Measurements from ENCODE around the gene HTD2. TPM values are rescaled to one million over a fixed set of nuclear protein-coding genes. Genes with fewer than 3 reads are reported as not detected.
"Not testable (repeated sequence)": the region's sequence is repeated elsewhere in the genome, so short reads cannot be mapped to it uniquely, and the experiment has no call there.

The HTD2 gene
- 10 to 100 TPM; 12.3 to 16.4 (median 15.1) TPM for polyA plus RNA-seq (ENCODE audit: insufficient read length in 4 of 4)

DNA sequence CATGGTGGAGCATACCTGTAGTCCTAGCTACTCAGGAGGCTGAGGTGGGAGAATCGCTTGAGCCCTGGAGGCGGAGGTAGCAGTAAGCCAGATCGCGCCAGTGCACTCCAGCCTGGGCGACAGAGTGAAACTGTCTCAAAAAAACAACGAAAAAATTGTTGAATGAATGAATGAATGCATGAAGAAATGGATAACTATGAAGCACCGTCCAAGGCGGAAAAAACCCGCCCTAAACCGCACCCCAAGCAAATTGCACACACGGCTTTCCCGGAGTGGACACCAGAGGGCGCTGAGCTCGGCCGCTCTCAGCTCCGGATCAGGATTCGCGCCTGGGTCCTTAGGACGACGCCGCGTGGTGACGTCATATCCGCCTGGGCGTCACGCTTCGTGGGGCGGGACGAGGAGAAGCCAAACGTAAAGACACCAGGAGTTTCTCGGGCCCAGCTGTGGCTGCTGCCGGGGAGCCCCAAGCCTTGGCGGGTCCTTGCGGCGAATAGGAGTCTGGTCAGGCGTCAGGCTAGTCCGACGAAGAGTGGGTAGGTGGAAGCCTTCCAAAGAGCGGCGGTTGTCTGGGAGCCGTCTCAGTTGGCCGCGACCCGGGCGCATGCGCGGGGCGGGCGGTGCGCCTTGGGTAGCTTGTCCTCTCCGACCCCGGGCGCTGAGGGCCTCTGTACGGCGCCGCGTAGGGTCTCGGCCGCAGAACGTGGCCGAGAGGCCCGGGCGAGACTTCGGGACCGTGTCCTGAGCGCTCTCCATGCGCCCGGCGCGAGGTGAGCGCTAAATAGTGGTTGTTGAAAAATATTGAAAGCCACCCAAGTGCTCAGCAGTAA lies at the start of gene HTD2, which contains the start of gene RPP14:
Gene HTD2 (plus strand): TSS at position 639 of the 830 bp plus-strand sequence. CDS start 11,094 bp downstream, outside the sequence.
Gene RPP14 (plus strand): TSS at position 364 of the 830 bp plus-strand sequence. CDS start 4,085 bp downstream, outside the sequence.
- DNase-seq (ENCODE audit: low read depth in 4 of 4, low spot score in 3 of 4): peak; percentile 95 to 100 (median 98)

DNA sequence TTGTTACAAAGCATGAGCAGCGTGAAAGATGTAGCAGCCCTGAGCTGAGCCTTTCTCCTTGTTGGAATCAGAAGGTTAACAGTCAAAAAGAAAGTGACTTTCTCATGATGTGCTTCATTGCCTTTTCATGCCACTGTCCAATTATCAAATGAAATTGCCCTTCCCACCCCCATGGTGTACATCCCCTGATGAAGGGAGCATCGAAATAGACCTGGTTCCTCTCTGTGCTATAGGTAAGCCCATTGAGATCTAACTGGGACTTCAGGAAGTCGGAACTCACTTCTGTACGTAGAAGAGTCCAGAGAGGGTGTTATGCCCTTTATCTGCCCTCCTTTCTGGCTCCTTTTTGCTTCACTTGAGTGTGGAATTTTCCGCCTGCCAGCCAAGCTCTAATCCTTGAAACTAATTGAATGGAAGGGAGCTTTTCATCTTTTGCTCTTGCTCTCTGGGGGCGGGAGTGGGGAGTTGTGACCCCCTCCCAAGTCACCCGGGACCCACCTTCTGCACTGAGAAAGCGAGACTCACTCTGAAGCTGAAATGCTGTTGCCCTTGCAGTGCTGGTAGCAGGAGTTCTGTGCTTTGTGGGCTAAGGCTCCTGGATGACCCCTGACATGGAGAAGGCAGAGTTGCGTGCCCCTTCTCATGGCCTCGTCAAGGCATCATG lies 47.8 kb upstream of the HTD2 start:
- no peak for DNase-seq (ENCODE audit: low read depth in 4 of 4, low spot score in 3 of 4)

DNA sequence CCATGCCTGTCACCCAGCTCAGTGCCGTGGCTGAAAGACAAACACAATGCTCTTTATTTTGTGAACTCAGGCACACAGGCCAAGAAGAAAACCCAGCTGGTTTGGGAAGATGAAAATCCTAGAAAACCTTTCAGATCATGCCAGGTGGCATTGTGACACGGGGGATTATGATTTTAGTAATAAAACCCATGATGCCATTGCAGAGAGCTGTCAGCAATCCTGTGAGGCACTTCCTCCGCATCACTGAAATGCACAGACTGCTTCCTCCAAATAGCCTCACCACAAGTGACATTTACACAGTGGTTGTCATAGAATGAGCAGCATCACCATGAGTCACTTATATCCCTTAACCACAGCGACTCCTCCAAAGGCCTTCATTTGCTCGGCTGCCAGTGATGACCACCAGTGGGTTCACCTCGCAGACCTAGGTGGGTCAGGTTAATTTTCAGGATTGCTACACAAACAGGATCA lies 46.0 kb upstream of the HTD2 start:
- no peak for DNase-seq (ENCODE audit: low read depth in 4 of 4, low spot score in 3 of 4)

DNA sequence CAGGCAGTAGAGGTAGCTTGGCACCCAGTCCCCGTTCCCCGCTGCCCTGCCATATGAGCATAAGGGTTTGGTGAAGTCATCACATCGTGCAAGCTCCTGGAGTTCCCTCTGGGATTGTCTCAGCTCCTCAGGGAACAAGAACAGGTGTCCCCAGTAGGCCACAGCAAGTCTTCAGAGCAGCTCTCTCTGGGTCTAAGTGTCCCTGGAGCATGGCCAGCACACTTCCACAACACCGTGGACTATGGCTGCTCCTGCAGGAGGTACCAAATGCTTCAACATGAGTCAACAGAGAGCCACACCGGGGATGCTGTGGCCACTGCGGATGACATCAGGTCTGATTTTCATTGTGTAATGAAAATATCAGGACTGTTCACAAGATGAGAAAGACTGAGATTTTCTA lies 45.6 kb upstream of the HTD2 start:
- no peak for DNase-seq (ENCODE audit: low read depth in 4 of 4, low spot score in 3 of 4)

DNA sequence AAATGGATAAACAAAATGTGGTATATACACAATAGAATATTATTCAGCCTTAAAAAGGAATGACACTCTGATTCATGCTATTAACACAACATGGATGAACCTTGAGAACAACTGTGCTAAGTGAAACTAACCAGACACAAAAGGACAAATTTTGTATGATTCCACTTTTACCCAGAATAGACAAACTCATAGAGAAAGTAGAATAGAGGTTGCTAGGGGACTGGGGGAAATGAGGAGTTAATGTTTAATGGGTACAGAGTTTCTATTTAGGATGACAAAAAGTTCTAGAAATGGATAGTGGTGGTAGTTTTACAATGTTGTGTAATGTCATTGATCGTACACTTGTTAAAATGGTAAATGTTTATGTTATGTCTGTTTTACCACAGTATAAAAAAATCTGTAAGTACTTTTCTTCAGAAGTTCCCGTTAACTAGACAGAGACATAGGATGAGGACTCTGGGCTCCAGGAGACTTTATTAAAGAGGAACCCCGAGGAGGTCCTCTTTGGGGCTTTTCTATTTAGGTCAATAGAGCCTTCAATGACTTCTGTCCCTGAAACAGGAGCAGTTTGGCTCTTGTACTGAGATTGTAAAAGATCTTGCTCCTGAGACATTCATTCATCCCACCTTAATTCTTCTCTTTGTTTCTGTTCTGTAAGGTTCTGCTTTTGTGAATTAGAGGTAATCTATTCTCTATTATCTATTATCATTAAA lies 44.2 kb upstream of the HTD2 start:
- DNase-seq (ENCODE audit: low read depth in 4 of 4, low spot score in 3 of 4): no peak

DNA sequence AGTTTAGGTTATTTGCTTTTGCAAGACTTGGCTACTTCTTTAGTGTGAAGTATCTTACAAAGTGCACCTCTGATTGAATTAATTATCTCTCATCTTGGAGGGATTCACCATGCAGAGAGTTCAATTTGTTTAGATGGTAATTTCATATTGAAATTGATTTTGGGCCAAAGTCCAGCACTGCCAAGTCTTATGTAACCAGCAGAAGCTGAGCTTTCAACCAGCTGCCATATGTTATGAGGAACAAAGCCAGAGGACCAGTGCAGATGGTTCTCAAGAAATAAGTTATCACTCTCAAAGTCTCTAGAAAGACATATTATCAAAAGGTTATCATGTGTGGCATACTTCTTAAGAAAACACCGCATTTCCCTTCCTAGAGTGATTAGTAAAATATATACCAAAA lies 39.7 kb upstream of the HTD2 start:
- no peak for DNase-seq (ENCODE audit: low read depth in 4 of 4, low spot score in 3 of 4)

DNA sequence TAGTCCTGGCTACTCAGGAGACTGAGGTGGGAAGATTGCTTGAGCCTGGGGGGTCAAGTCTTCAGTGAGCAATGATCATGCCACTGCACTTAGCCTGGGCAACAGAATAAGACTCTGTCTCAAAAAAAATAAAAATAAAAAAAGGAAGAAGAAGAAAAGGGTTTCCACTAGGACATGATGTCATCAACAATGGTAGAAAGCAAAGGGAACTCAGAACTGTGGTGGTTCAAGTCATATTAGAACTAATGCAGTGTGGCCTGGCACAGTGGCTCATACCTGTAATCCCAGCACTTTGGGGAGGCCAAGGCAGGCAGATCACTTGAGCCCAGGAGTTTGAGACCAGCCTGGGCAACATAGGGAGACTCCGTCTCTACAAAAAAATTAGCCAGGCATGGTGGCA lies 38.8 kb upstream of the HTD2 start:
- not testable (repeated sequence) for DNase-seq (ENCODE audit: low read depth in 4 of 4, low spot score in 3 of 4)

DNA sequence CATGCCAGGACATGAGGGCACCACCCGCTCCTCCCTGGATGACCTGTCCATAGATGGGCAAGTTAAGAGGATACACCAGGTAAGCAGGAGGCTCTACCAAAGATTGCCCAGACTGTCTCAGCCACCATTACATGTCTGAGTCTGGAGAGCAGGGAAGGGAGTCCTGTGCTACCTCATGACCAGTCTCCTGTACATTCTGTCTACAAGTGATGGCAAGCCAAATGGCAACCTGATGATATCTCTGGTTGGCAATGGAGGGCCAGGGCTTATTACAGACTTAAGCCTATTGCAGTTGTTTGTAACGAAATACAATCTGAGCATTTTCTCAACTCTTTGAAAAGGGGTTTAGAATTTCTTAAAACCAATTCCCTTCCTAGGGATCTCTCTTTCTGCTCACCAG lies 37.0 kb upstream of the HTD2 start:
- DNase-seq (ENCODE audit: low read depth in 4 of 4, low spot score in 3 of 4): no peak

DNA sequence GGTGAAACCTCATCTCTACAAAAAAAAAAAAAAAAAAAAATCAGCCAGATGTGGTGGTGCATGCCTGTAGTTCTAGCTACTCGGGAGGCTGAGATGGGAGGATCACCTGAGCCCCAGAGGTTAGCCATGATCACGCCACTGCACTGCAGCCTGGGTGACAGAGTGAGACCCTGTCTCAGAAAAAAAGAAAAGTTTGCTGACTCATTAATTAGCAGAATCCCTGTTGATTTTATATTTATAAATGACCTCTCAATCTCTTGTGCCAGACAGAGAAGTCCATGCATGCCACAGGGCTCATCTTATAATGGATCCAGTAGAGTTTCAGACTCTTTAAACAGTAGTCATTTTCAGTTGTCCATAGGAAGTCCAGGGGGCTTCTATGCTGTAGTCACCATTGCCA lies 35.8 kb upstream of the HTD2 start:
- no peak for DNase-seq (ENCODE audit: low read depth in 4 of 4, low spot score in 3 of 4)

DNA sequence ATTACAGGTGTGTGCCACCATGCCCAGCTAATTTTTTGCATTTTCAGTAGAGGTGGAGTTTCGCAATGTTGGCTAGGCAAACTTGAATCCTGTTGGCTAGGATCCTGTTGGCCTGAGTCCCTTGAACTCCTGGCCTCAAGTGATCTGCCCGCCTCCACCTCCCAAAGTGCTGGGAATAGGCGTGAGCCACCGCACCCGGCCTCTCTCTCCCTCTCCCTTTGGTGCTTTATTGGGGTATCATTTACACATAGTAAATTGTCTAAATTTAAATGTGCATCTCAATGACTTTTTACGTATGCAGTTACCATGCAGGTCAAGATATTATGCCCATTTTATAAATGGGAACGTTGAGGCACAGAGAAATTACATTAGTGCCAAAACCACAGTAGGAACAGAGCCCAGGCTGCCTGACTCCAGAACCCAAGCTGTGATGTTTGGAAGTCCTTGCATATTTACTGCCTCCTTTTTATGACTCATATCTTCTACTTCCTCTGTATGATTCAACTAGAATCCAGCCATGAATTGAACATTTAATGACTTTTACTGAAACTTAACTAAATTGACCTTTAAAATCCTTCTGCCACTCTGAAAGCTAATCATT lies 34.3 kb upstream of the HTD2 start:
- no peak for DNase-seq (ENCODE audit: low read depth in 4 of 4, low spot score in 3 of 4)

DNA sequence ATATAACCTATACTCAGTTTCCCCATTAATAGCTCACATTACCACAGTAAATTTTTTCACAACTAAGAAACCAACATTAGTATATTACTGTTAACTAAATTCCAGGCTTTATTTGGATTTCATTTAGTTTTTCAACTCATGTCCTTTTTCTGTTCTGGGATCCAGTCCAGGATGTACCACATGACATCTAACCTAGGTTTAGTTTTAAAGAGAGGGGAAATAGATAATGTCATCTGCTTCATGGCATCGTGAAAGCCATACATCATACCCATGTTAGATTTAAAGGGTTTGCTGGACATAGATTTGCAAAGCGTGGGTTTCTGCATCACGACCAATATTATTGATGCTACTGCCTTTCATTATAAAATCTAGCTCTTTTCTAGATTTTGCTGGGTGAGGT lies 33.4 kb upstream of the HTD2 start:
- DNase-seq (ENCODE audit: low read depth in 4 of 4, low spot score in 3 of 4): no peak

DNA sequence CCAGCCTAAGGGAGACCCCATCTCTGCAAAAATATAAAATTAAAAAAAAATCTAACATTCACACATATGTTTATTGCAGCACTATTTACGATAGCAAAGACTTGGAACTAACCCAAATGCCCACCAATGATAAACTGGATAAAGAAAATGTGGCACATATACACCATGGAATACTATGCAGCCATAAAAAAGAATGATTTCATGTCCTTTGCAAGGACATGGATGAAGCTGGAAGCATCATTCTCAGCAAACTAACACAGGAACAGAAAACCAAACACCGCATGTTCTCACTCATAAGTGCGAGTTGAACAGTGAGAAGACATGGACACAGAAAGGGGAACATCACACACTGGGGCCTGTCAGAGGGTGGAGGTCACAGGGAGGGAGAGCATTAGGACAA lies 33.0 kb upstream of the HTD2 start:
- DNase-seq (ENCODE audit: low read depth in 4 of 4, low spot score in 3 of 4): not testable (repeated sequence)

DNA sequence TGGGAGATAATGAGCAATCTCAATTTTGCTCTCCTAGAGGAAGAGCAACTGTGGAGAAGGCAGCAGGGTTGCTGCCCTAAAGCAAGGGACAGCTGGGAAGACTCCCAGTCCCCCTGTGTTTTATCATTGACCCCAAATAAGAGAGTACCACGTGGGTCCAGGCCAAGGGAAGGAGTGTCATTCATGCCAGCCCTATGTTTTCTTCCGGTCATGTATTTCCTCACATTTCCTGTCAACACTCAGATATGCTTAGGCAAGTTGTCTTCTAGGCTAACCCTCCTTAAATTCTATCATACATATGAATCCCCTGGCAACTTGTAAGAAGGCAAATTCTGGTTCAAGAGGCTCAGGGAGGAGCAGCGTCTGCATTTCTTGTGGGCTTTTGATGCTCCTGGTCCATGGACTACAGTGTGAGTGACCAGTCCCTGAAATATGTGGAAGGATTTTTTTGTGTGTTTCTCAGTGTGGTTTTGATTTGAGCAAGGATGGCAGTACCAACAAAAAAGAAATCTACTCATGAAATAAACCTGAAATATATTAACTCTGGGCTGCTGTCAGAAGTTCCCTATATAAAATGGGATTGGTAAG lies 32.2 kb upstream of the HTD2 start:
- no peak for DNase-seq (ENCODE audit: low read depth in 4 of 4, low spot score in 3 of 4)

DNA sequence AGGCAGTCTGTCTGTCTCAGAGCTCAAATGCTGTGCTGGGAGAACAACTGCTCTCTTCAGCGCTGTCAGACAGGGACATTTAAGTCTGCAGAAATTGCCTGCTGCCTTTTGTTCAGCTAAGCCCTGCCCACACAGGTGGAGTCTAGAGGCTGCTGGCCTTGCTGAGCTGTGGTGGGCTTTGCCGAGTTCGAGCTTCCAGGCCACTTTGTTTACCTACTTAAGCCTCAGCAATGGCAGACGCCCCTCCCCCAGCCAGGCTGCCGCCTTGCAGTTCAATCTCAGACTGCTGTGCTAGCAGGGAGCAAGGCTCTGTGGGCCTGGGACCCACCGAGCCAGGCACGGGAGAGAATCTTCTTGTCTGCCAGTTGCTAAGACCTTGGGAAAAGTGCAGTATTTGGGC lies 25.3 kb upstream of the HTD2 start:
- DNase-seq (ENCODE audit: low read depth in 4 of 4, low spot score in 3 of 4): no peak

DNA sequence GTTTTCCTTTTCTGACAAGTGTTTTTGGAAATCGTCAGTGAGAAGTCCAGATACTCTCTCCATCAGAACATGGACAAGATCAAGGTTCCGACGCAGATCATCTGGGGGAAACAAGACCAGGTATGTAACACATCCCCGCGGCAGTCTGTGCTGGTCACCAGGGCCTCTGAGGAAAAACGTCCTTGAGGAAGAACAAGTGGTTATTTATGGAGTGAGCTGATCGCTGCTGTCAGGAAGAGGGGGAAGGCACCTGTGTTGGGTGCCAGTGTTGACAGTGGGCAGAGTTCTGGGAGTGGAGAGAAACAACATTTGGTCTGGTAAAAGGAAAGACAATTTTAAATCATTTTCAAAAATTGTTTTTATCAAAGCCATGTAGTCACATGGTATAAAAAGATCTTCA lies 21.0 kb upstream of the HTD2 start:
- DNase-seq (ENCODE audit: low read depth in 4 of 4, low spot score in 3 of 4): no peak

DNA sequence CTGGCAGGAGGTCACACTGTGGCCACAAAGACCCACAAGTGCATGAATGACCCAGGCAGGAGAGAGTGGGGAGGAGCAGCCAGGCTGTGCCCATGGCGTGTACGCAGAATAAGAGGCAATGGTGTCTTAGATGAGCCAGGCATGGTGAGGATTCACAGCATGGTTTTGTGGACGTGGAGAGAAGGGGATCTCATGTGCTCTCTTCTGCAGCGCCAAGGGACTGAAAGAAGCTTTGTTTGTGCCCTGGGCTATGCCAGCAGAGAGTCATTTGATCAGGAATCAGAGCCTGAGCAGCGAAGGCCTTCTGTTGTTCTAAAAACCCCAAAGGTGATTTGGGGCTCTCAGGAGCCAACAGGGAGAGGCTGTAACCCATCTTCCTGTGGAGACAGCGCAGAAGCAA lies 19.0 kb upstream of the HTD2 start:
- no peak for DNase-seq (ENCODE audit: low read depth in 4 of 4, low spot score in 3 of 4)

DNA sequence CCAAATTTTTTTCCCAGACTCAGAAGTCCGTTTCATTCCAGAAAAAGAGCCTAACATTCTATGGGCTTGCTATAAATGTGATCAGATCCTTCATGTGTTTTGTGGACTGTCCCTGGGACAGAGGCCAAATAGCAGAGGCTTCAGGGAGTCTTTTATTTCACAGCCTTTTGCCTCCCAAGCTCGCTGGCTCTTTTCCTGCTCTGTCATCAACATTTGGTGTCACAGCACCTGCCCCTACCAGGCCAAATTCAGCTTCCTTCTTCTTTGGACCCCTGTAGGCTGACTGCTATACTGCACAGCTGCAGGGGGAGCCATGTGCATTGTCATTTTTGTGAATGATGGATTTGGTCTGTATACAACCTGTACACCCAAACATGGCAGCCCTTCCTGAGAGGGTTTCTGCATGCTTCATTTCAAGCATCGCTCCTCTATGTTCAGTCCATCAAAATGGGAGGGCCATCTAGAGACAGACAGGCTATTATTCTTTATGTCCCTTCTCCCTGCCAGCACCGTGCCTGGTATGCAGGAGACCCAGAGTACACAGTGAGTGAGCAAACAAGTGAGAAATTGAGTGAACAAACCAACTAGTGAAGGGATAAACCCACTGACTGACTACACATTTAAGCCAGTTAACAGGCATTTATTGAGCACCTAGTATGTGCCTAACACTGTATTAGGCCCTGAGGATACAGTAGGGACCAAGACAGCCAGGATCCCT lies 18.1 kb upstream of the HTD2 start:
- DNase-seq (ENCODE audit: low read depth in 4 of 4, low spot score in 3 of 4): no peak

DNA sequence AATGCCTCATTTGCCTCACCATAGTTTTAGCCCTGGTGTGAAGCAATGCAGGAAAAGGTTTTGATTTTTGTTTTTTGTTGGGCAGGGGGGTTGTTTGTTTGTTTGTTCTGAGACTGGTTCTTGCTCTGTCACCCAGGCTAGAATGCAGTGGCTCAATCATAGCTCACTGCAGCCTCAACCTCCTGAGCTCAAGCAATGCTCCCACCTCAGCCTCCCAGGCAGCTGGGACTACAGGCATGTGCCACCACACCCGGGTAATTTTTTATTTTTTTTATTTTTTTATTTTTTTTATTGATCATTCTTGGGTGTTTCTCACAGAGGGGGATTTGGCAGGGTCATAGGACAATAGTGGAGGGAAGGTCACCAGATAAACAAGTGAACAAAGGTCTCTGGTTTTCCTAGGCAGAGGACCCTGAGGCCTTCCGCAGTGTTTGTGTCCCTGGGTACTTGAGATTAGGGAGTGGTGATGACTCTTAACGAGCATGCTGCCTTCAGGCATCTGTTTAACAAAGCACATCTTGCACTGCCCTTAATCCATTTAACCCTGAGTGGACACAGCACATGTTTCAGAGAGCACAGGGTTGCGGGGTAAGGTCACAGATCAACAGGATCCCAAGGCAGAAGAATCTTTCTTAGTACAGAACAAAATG lies 17.2 kb upstream of the HTD2 start:
- DNase-seq (ENCODE audit: low read depth in 4 of 4, low spot score in 3 of 4): not testable (repeated sequence)

DNA sequence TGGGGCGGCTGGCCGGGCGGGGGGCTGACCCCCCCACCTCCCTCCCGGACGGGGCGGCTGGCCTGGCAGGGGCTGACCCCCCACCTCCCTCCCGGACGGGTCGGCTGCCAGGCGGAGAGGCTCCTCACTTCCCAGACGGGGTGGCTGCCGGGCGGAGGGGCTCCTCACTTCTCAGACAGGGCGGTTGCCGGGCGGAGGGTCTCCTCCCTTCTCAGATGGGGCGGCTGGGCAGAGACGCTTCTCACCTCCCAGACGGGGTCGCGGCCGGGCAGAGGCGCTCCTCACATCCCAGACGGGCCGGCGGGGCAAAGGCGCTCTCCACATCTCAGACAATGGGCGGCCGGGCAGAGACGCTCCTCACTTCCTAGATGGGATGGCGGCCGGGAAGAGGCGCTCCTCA lies 15.9 kb upstream of the HTD2 start:
- DNase-seq (ENCODE audit: low read depth in 4 of 4, low spot score in 3 of 4): not testable (repeated sequence)

Measured in right renal pelvis (tissue), 4 donors.